Retina (tissue), 1 donor: ENCODE measurements around the gene PNRC1.
A peak's percentile ranks its signal among the peaks of the same experiment; 100 is the strongest.
"Not testable (repeated sequence)": the region's sequence is repeated elsewhere in the genome, so short reads cannot be mapped to it uniquely, and the experiment has no call there.

Source experiments
- DNase-seq: peaks from one replicate; pipeline ENCODE4 v3.0.0-alpha.2; 2016

The PNRC1 gene

DNA sequence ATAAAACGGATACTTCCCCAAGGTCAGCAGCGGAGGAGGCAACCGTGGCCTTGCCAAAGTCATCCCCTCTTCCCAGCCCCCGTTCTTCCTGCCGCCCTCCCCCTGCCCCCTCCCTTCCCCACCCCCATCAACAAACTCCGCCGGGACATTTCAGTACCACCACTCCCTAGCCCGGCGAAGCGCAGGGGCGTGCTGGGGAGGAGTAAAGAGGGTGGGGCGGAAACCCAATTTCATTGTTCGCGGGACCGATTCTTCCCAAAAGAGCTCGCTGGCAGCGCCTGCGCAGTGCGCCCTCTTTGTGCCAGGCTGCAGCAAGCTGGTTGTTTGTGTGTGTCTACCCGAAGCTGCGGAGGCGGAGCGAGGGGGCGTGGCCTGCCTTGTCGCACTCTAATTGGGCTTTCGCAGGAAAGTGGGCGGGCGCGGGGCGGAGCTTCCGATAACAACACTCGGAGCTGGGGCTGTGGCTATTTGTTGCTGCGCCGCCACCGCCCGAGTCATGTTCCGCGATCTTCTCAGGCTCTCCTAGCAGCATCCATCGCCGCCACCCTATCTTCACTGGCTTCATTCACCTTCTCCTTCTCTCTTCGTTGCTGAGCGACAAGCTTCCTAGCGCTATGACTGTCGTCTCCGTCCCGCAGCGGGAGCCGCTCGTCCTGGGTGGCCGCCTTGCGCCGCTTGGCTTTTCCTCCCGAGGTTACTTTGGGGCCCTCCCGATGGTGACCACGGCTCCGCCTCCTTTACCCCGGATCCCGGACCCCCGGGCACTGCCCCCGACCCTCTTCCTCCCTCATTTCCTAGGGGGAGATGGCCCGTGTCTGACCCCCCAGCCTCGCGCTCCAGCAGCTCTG is at the start of gene PNRC1:
Gene PNRC1, plus strand, starts transcription at position 471 of the 848 bp plus-strand sequence. Its CDS starts 144 bp downstream, at position 615.
- peak; percentile 98 for DNase-seq

- DNase-seq: no peak
Measured at GRCh38 chr6:89032599-89032998, 48.0 kb upstream of the PNRC1 start.

DNA sequence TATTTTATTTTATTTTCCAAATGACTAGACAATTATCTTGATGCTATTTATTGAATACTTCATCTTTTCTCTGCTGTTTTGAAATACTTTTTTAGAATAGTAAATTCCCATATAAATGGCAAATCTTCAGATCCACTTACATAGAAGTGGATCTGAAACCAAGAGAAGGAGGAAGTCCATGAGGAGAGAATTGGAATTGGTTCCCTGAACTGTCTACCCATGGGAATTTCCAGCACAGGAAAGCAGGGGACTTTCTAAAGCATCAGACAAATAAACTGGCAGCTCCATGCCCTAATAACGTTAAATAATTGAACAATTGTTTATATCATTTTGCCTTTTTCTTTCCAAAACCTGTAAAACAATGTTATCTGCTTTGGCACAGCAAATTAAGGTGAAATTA is 47.1 kb upstream of the PNRC1 start:
- no peak for DNase-seq

DNA sequence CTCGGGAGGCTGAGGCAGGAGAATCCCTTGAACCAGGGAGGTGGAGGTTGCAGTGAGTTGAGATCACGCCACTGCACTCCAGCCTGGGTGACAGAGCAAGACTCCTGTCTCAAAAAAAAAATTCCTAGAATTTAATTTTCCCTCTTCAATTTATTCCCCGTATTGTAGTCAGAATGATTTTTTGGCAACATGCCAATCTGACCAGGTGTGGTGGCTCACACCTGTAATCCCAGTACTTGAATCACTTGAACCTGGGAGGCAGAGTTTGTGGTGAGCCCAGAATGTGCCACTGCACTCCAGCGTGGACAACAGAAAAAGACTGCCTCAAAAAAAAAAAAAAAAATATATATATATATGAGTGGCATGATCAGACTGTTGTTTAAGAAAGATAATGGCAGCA is 46.4 kb upstream of the PNRC1 start:
- not testable (repeated sequence) for DNase-seq

GRCh38 chr6:89034586-89035251 is 45.8 kb upstream of the PNRC1 start:
- DNase-seq: no peak

- DNase-seq: peak; percentile 27
Measured at GRCh38 chr6:89035252-89036101, 45.1 kb upstream of the PNRC1 start.

- no peak for DNase-seq
Measured at GRCh38 chr6:89037141-89037900, 43.2 kb upstream of the PNRC1 start.

DNA sequence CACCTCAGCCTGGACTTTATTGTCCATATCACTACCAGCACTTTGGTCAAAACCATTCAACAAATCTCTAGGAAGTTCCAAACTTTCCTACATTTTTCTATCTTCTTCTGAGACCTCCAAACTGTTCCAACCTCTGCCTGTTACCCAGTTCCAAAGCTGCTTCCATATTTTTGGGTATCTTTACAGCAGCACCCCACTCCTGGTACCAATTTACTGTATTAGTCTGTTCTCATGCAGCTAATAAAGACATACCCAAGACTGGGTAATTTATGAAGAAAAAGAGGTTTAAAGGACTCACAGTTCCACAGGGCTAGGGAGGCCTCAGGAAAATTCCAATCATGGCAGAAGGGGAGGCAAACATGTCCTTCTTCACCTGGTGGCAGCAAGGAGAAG is 42.7 kb upstream of the PNRC1 start:
- DNase-seq: not testable (repeated sequence)

- no peak for DNase-seq
Measured at GRCh38 chr6:89042664-89043063, 37.9 kb upstream of the PNRC1 start.

- DNase-seq: no peak
Measured at GRCh38 chr6:89044328-89045010, 36.1 kb upstream of the PNRC1 start.

DNA sequence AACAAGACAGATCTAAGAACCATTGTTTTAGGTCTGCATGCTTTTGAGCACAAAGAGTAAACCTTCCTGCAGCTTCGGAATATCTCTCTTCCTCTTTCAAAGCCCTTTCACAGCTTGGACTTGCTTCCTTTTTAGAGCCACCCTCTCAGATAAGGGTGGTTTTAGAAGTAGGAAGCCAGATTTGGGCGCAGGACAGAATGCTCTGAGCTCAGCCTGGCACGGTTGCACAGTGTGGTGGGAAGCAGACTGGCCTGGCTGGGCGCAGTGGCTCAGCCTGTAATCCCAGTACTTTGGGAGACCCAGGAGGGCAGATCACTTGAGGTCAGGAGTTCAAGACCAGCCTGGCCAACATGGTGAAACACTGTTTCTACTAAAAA is 35.6 kb upstream of the PNRC1 start:
- no peak for DNase-seq

DNA sequence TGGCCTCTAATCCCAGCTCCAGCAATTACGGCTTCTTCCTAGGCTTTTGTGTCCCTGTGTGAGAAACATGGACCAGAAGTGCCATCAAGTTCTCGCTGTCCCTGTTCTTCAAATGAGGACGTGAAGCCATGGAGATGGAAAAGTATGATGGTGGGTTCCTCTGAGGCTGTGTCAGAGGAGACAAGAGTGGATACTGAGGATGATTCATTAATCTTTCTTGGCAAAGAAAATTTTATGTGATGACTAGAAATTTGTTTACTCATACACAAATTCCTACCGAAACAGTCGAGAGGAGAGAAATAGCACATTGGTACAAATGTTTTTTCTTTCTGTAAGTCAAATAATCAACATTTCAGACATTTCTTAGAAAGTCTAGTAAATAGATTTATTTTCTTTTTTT is 35.0 kb upstream of the PNRC1 start:
- no peak for DNase-seq

DNA sequence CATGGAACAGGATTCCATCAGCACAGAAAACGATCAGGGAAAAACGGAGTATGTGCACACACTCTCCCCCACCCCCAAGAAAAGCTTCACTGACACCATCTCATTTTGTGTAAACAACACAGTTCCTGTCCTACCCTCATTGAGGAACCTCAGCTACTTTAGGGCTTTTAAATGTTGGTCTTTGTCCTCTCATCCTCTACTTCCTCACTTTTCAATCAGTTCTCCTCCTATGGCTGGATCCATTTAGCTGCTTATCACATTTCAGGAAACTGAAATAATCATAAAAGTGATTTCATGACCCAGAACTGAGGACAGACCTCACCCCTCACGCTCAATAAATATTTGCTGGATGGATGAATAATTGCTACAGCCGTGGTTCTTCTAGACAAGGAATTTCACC is 33.1 kb upstream of the PNRC1 start:
- no peak for DNase-seq

GRCh38 chr6:89048288-89048923 is 32.1 kb upstream of the PNRC1 start:
- no peak for DNase-seq

- DNase-seq: no peak
Measured at GRCh38 chr6:89048985-89049384, 31.6 kb upstream of the PNRC1 start.

DNA sequence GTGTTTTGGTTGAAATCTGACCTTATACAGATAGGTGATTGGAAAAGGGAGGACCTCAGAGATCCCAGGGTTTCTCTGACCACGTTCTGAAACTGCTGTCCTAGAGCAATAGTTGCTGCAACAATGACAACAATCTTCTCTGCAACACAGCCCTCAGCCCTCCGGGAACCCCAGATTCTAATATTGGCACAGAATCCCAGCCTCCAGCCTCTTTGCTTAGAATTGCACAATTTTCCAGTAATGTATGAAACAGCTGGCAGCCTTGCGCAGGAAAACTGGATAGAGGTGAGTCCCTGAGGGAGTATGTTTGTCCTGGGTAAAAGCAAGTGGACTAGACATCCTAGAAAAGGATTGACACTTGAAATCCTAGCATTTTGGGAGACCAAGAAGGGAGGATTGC is 30.4 kb upstream of the PNRC1 start:
- DNase-seq: no peak

DNA sequence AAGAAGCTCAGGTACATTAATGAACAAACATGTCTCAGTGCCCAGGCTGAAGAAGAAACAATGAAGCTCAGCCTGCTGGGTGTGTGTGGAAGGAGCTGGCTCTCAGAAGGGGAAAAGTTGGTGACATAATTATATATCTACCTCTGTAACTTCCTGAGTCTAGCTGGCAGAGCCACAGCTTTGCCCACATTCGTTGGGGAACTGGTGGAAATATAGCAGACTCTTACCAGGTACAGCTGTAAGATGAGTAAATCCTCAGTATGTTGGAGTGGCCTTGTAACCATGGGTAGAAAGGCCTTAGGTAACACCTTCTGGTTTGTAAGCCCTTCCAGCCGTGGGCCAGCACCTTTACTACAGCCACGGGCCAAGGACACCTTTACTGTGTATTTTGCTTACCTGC is 29.9 kb upstream of the PNRC1 start:
- no peak for DNase-seq

GRCh38 chr6:89051676-89052075 is 28.9 kb upstream of the PNRC1 start:
- no peak for DNase-seq

DNA sequence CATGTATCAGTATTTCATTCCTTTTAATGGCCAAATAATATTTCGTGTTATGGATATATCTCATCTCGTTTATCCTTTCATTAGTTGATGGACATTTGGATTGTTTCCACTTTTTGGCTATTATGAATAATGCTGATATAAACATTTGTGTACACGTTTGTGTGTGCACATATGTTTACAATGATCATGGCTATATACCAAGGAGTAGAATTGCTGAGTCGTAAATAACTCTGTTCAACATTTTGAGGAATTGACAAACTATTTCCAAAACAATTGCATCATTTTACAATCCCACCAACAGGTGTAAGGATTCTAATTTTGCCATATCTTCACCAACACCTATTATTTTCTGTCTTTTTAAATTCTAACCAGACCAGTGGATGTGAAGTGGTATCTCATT is 26.3 kb upstream of the PNRC1 start:
- no peak for DNase-seq

GRCh38 chr6:89057759-89058158 is 22.8 kb upstream of the PNRC1 start:
- no peak for DNase-seq

GRCh38 chr6:89058627-89059026 is 21.9 kb upstream of the PNRC1 start:
- DNase-seq: no peak

DNA sequence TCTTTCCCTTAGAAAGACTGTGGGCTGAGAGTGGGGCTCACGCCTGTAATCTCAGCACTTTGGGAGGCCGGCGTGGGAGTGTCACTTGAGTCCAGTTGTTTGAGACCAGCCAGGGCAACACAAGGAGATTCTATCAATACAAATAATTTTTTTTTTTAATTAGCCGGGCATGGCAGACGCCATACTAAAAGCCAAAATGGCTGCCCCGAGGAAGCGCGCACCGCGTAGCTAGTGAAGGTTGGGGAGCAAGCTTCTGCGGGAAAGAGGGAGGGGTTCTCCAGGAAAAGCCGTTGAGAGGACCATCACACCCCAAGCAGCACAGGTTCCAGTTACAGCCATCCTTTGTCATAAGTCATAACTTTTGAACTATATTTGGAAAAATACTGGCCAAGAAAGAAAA is 21.3 kb upstream of the PNRC1 start:
- DNase-seq: no peak
